GM23338 (cell line): ENCODE measurements around the gene FGFR3.

Source experiments
- CREB1 ChIP-seq: fragments of 250-450 bp; sonication (Bioruptor Pico); IDR thresholded peaks from 2 replicates; pipeline ENCODE4 v1.5.0; 2020; ENCODE audit warnings: low read depth, mild to moderate bottlenecking, moderate library complexity
- CTCF ChIP-seq, 2 experiments: fragments of 200-600 bp in 1 of 2; sonication (generic) in 1 of 2; conservative IDR thresholded peaks; 2 replicates each; pipeline versions ENCODE4 v1.5.1 to v1.6.1; 2016 to 2017; ENCODE audit warnings: antibody characterized with exemption in 2 of 2, low read depth in 2 of 2, mild to moderate bottlenecking in 2 of 2, moderate library complexity in 1 of 2
- ETS1 ChIP-seq: IDR thresholded peaks from 2 replicates; pipeline ENCODE4 v1.6.1; 2016; ENCODE audit warnings: antibody characterized with exemption
- EZH2 ChIP-seq: fragments of 200-600 bp; sonication (generic); IDR thresholded peaks from one replicate; pipeline ENCODE4 v1.8.0; 2017; ENCODE audit warnings: antibody characterized with exemption, mild to moderate bottlenecking, low read depth; ENCODE audit not compliant: unreplicated experiment
- EZH2phosphoT487 ChIP-seq: fragments of 200-600 bp; sonication (generic); IDR thresholded peaks from one replicate; pipeline ENCODE4 v1.8.1; 2018; ENCODE audit warnings: antibody characterized with exemption; ENCODE audit not compliant: unreplicated experiment
- JUNB ChIP-seq: IDR thresholded peaks from one replicate; pipeline ENCODE4 v1.6.1; 2016; ENCODE audit warnings: antibody characterized with exemption; ENCODE audit not compliant: unreplicated experiment
- POLR2AphosphoS5 ChIP-seq: IDR thresholded peaks from 2 replicates; pipeline ENCODE4 v1.6.1; 2016; ENCODE audit warnings: antibody characterized with exemption, low read depth
- REST ChIP-seq: IDR thresholded peaks from one replicate; pipeline ENCODE4 v1.6.1; 2018; ENCODE audit warnings: antibody characterized with exemption; ENCODE audit not compliant: unreplicated experiment
- STAT1 ChIP-seq: IDR thresholded peaks from one replicate; pipeline ENCODE4 v1.6.1; 2016; ENCODE audit warnings: antibody characterized with exemption; ENCODE audit not compliant: unreplicated experiment
- ZNF331 ChIP-seq: fragments of 250-450 bp; sonication (Bioruptor Pico); IDR thresholded peaks from 2 replicates; pipeline ENCODE4 v1.5.0; 2020; ENCODE audit warnings: low read depth, mild to moderate bottlenecking, moderate library complexity
- ZNF462 ChIP-seq: fragments of 250-450 bp; sonication (Bioruptor Pico); IDR thresholded peaks from 2 replicates; pipeline ENCODE4 v1.5.0; 2020; ENCODE audit warnings: mild to moderate bottlenecking, moderate library complexity

- TF ChIP-seq CTCF (conservative IDR thresholded peaks at IDR 0.05; ENCODE audit: low read depth in 2 of 2) (no peak), POLR2AphosphoS5 (no peak), REST (no peak), EZH2phosphoT487 (no peak), ZNF462 (CRISPR knock-in tag) (no peak), EZH2 (no peak), JUNB (no peak), ETS1 (no peak), CREB1 (CRISPR knock-in tag) (no peak), STAT1 (no peak), ZNF331 (CRISPR knock-in tag) (no peak)
Measured at GRCh38 chr4:1753697-1754311, 39.3 kb upstream of the FGFR3 start.
